IMR-90 (cell line): ENCODE results near the gene GZMB. TPM values are rescaled to one million over a fixed set of nuclear protein-coding genes. Genes with fewer than 3 reads are reported as not detected.

Experiments
- ATAC-seq: fragments of 200-7000 bp; cut with Tn5 transposase; 2 replicates; pipeline ENCODE4 v1.9.1; 2020; ENCODE audit warnings: low read depth, mild to moderate bottlenecking, moderate library complexity
- BruUV-seq: library from RNA; stranded (reverse); fragments of 400-500 nt; replicated peaks from 2 replicates; lab custom pipeline; 2021; lab: Mats Ljungman, UMichigan
- CTCF ChIA-PET: fragments of 300-600 bp; formaldehyde crosslinking; extraction: SDS; loops from one replicate; lab custom pipeline; 2021; ENCODE audit warnings: antibody characterized with exemption; lab: Yijun Ruan, JAX
- POLR2A ChIA-PET: fragments of 300-600 bp; sonication (Branson Sonifier 250); formaldehyde crosslinking; loops from one replicate; lab custom pipeline; 2022; ENCODE audit warnings: antibody characterized with exemption; ENCODE audit not compliant: unreplicated experiment; lab: Charles Lee
- DNase-seq: peaks from one replicate; pipeline ENCODE4 v3.0.0; 2013
- H2AFZ ChIP-seq: replicated peaks from 2 replicates; pipeline ENCODE3; 2013; ENCODE audit warnings: low read length, mild to moderate bottlenecking; ENCODE audit not compliant: poor library complexity
- H2AK5ac ChIP-seq: 2 replicates; pipeline ENCODE4 v1.6.1; 2013; ENCODE audit warnings: low read depth, low read length, inconsistent platforms
- H2AK9ac ChIP-seq: replicated peaks from 2 replicates; pipeline ENCODE3; 2013; ENCODE audit warnings: mild to moderate bottlenecking, low read depth, low read length, moderate library complexity; ENCODE audit not compliant: poor library complexity
- H2BK120ac ChIP-seq: 2 replicates; pipeline ENCODE4 v1.6.1; 2013; ENCODE audit warnings: low read depth, low read length, inconsistent platforms
- H2BK15ac ChIP-seq: 3 replicates; pipeline ENCODE4 v1.6.1; 2013; ENCODE audit warnings: low read depth, low read length, inconsistent platforms
- H2BK20ac ChIP-seq: 2 replicates; pipeline ENCODE4 v1.6.1; 2013; ENCODE audit warnings: low read depth, mild to moderate bottlenecking, inconsistent platforms, low read length, moderate library complexity
- H2BK5ac ChIP-seq: 2 replicates; pipeline ENCODE4 v1.6.1; 2013; ENCODE audit warnings: mild to moderate bottlenecking, low read depth, low read length, inconsistent platforms; ENCODE audit not compliant: poor library complexity, severe bottlenecking
- H3K14ac ChIP-seq: replicated peaks from 2 replicates; pipeline ENCODE4 v1.6.1; 2013; ENCODE audit warnings: low read depth, low read length, inconsistent platforms
- H3K18ac ChIP-seq: 2 replicates; pipeline ENCODE4 v1.6.1; 2013; ENCODE audit warnings: low read depth, low read length, control low read depth
- H3K23ac ChIP-seq: 2 replicates; pipeline ENCODE4 v1.6.1; 2013; ENCODE audit warnings: low read depth, low read length, inconsistent platforms
- H3K27ac ChIP-seq: 2 replicates; pipeline ENCODE4 v1.5.1; 2013; ENCODE audit warnings: mild to moderate bottlenecking, control low read depth, low read length; ENCODE audit not compliant: insufficient read depth
- H3K27me3 ChIP-seq: 2 replicates; pipeline ENCODE4 v1.6.1; 2013; ENCODE audit warnings: low read length; ENCODE audit not compliant: control insufficient read depth, insufficient read depth
- H3K36me3 ChIP-seq: 2 replicates; pipeline ENCODE4 v1.6.1; 2013; ENCODE audit warnings: low read length, mixed read lengths; ENCODE audit not compliant: control insufficient read depth, insufficient read depth
- H3K4ac ChIP-seq: 2 replicates; pipeline ENCODE4 v1.6.1; 2013; ENCODE audit warnings: low read depth, low read length, inconsistent platforms
- H3K4me1 ChIP-seq: 2 replicates; pipeline ENCODE4 v1.6.1; 2013; ENCODE audit warnings: low read length, mixed read lengths; ENCODE audit not compliant: control insufficient read depth, insufficient read depth
- H3K4me2 ChIP-seq: 2 replicates; pipeline ENCODE4 v1.6.1; 2013; ENCODE audit warnings: low read depth, mild to moderate bottlenecking, control low read depth, low read length, moderate library complexity
- H3K4me3 ChIP-seq: 2 replicates; pipeline ENCODE4 v1.5.1; 2013; ENCODE audit warnings: low read depth, mild to moderate bottlenecking, control low read depth, low read length, moderate library complexity; ENCODE audit not compliant: insufficient read depth
- H3K56ac ChIP-seq: 2 replicates; pipeline ENCODE4 v1.6.1; 2013; ENCODE audit warnings: low read length, inconsistent platforms; ENCODE audit not compliant: insufficient read depth; ENCODE audit errors: extremely low read depth
- H3K79me1 ChIP-seq, 2 experiments: 2 replicates each; pipeline ENCODE4 v1.6.1; 2013; ENCODE audit warnings: low read length in 2 of 2, inconsistent platforms in 1 of 2, low read depth in 1 of 2
- H3K9ac ChIP-seq: 2 replicates; pipeline ENCODE4 v1.6.1; 2013; ENCODE audit warnings: low read depth, low read length, control low read depth
- H3K9me1 ChIP-seq: 2 replicates; pipeline ENCODE4 v1.6.1; 2013; ENCODE audit warnings: low read length, inconsistent platforms; ENCODE audit not compliant: insufficient read depth
- H3K9me3 ChIP-seq: 2 replicates; pipeline ENCODE4 v1.6.1; 2013; ENCODE audit warnings: low read length; ENCODE audit not compliant: control insufficient read depth, insufficient read depth
- H4K20me1 ChIP-seq: 2 replicates; pipeline ENCODE4 v1.6.1; 2013; ENCODE audit warnings: low read length, inconsistent platforms; ENCODE audit not compliant: insufficient read depth
- H4K5ac ChIP-seq: 2 replicates; pipeline ENCODE4 v1.6.1; 2013; ENCODE audit warnings: mild to moderate bottlenecking, low read depth, low read length, control low read depth
- H4K8ac ChIP-seq, 2 experiments: 2 replicates each; pipeline ENCODE4 v1.6.1; 2013; ENCODE audit warnings: low read depth in 2 of 2, low read length in 2 of 2, control low read depth in 1 of 2, inconsistent platforms in 1 of 2
- H4K91ac ChIP-seq: 2 replicates; pipeline ENCODE4 v1.6.1; 2013; ENCODE audit warnings: low read depth, low read length, inconsistent platforms; ENCODE audit not compliant: insufficient read depth
- CEBPB ChIP-seq: IDR thresholded peaks from 2 replicates; pipeline ENCODE4 v1.6.1; 2012; ENCODE audit warnings: low read depth, low read length, improper control_type of control experiment
- ELK1 ChIP-seq: fragments of 150-350 bp; IDR thresholded peaks from 2 replicates; pipeline ENCODE4 v1.6.1; 2016; ENCODE audit warnings: low read depth, mild to moderate bottlenecking, low read length, moderate library complexity, borderline replicate concordance
- SMC3 ChIP-seq: fragments of 150-350 bp; IDR thresholded peaks from 2 replicates; pipeline ENCODE4 v1.6.1; 2016; ENCODE audit warnings: low read depth, mild to moderate bottlenecking, antibody characterized with exemption, low read length, moderate library complexity
- WGBS, 2 experiments: methylation state at CpG; one replicate each; pipeline versions ENCODE4 v1.1.5 to v1.1.7; 2013; ENCODE audit warnings: missing lambda C conversion rate in 2 of 2; ENCODE audit not compliant: insufficient read length in 1 of 2; ENCODE audit errors: extremely low coverage in 2 of 2; 5-methylcytosine and 5-hydroxymethylcytosine counted together
- dilution Hi-C: fragments of 300-500 bp; cut with HindIII; formaldehyde crosslinking; loops from one replicate; pipeline ENCODE4 v1.14.3; 2018; ENCODE audit warnings: low sequenced_read_pairs; ENCODE audit not compliant: unreplicated experiment
- in situ Hi-C: fragments of 300-500 bp; cut with MboI; formaldehyde crosslinking; loops from 3 replicates; pipeline ENCODE4 v1.14.3; 2019; ENCODE audit warnings: low sequenced_read_pairs, inconsistent platforms, mixed read lengths
- intact Hi-C: fragments of 100-400 bp; cut with micrococcal nuclease; formaldehyde crosslinking; loops from 2 replicates; pipeline ENCODE4 v1.10.0; 2022
- polyA plus RNA-seq, 3 experiments: library from polyadenylated mRNA; depleted of rRNA; stranded (reverse); fragments of >200 nt; gene quantifications; 2 replicates each; pipeline ENCODE4 v1.2.3, GENCODE V29; 2012; ENCODE audit warnings: low replicate concordance in 1 of 3
- total RNA-seq: library from RNA; depleted of rRNA; stranded (reverse); fragments of >200 nt; gene quantifications from 2 replicates; pipeline ENCODE4 v1.2.3, GENCODE V29; 2012

GZMB gene
- total and polyA plus RNA-seq, 2 of the 4 experiments (the other 2 are of a cell fraction), result not detected

DNA sequence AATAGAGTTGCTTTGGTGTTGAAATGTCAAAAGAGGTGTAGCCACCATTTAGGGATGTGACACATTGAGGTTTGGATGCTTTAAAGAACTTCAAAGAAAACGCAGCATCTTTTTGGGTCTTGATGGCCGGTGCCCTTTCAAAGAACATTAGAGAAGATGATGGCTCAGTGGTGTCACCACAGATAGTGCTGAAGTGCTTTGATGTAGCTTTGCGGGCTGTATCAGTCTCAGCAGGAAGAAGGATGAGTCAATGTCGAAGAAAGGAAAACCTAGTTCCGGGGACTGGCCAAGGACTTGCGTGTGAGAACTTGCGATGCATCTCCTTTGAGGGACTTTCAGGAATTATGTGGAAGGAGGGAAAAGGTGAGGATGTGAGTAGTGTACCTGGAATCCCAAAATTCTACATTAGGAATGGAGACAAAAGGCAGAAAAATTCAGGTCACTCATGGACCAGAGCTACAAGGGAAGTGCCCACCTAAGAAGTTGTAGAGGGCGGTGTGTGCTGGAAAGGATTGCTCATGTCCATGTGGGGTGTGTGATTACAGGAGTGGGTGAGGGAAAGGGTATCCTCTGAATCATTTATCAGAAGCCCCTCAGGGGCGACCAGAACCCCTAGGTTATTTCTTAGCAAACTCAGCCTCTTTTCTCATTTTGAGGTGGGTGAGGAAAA is 39.7 kb upstream of the GZMB start:
- Histone ChIP-seq H2BK20ac (no peak overlapping the region), H2BK5ac (no peak overlapping the region), H3K9ac (no peak overlapping the region), H3K23ac (no peak overlapping the region), H2BK120ac (no peak overlapping the region), H3K56ac (no peak overlapping the region), H3K4me2 (no peak overlapping the region), H3K27me3 (no peaks in the 10 kb centered on the region), H3K14ac (no peak overlapping the region), H3K18ac (no peak overlapping the region), H3K4me3 (no peak overlapping the region), H2AK5ac (no peak overlapping the region), H4K8ac (no peak overlapping the region), H2AFZ (no peak overlapping the region), H3K9me3 (no peaks in the 10 kb centered on the region), H3K4me1 (no peaks in the 10 kb centered on the region), H3K9me1 (no peaks in the 10 kb centered on the region), H4K20me1 (no peaks in the 10 kb centered on the region), H3K79me1 (no peaks in the 10 kb centered on the region), H2BK15ac (no peak overlapping the region), H2AK9ac (no peak overlapping the region), H3K4ac (no peak overlapping the region), H4K91ac (no peak overlapping the region), H3K36me3 (no peaks in the 10 kb centered on the region), H3K27ac (no peak overlapping the region), H4K5ac (no peak overlapping the region)
- in situ Hi-C loops, result no loop called here
- dilution Hi-C loops, result no loop called here
- TF ChIP-seq CEBPB (no peak), SMC3 (no peak), ELK1 (no peak)
- intact Hi-C loops, result no loop called here
- CTCF ChIA-PET, result no interaction called here
- WGBS, 2 experiments, result 84% methylated on average over 5 of the region's 9 CpGs; no CpG with 5 or more reads in 1 of the 2 experiments
- DNase-seq, result no peak
- no peak for ATAC-seq
- POLR2A ChIA-PET, result no interaction called here
- no TSS peak for BruUV-seq
